MM.1S (cell line): Measurements from ENCODE around the gene CYRIA.

Experiments used
- EZH2 ChIP-seq: fragments of 300-600 bp; sonication (generic); optimal IDR thresholded peaks from 2 replicates; pipeline ENCODE3; 2017; ENCODE audit warnings: low read depth, mild to moderate bottlenecking, antibody characterized with exemption, low read length, mixed read lengths
- EZH2phosphoT487 ChIP-seq: fragments of 300-600 bp; sonication (generic); IDR thresholded peaks from 2 replicates; pipeline ENCODE4 v1.6.1; 2018; ENCODE audit warnings: antibody characterized with exemption, low read length
- TF ChIP-seq, protein P1 (sequence below): fragments of 300-600 bp; sonication (generic); IDR thresholded peaks from 2 replicates; pipeline ENCODE4 v1.5.1; 2016; ENCODE audit warnings: antibody characterized with exemption, low read length, mixed read lengths

GRCh38 chr2:16643099-16643498 is 22.5 kb downstream of the CYRIA start:
- TF ChIP-seq, protein P1, sequence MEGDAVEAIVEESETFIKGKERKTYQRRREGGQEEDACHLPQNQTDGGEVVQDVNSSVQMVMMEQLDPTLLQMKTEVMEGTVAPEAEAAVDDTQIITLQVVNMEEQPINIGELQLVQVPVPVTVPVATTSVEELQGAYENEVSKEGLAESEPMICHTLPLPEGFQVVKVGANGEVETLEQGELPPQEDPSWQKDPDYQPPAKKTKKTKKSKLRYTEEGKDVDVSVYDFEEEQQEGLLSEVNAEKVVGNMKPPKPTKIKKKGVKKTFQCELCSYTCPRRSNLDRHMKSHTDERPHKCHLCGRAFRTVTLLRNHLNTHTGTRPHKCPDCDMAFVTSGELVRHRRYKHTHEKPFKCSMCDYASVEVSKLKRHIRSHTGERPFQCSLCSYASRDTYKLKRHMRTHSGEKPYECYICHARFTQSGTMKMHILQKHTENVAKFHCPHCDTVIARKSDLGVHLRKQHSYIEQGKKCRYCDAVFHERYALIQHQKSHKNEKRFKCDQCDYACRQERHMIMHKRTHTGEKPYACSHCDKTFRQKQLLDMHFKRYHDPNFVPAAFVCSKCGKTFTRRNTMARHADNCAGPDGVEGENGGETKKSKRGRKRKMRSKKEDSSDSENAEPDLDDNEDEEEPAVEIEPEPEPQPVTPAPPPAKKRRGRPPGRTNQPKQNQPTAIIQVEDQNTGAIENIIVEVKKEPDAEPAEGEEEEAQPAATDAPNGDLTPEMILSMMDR: no peak
- no peak for TF ChIP-seq EZH2phosphoT487
- no peak for TF ChIP-seq EZH2
